OCI-LY3 (cell line): ENCODE results near the gene TSPAN31.

Source experiments
- H2AFZ ChIP-seq: fragments of 200-600, 300-600 bp; shearing (Covaris generic); 2 replicates; pipeline ENCODE4 v1.6.0; 2014; ENCODE audit warnings: antibody characterized with exemption, low read depth, low read length
- H3K27ac ChIP-seq: fragments of 200-600, 300-600 bp; sonication (generic); 2 replicates; pipeline ENCODE4 v1.5.1; 2014; ENCODE audit warnings: mild to moderate bottlenecking, low read length, moderate library complexity, mixed read lengths
- H3K27me3 ChIP-seq: fragments of 200-600, 300-600 bp; sonication (generic); 2 replicates; pipeline ENCODE4 v1.6.1; 2014; ENCODE audit warnings: low read depth, low read length, mixed read lengths
- H3K36me3 ChIP-seq: fragments of 200-600, 300-600 bp; sonication (generic); replicated peaks from 2 replicates; pipeline ENCODE3; 2014; ENCODE audit warnings: low read depth, low read length, mixed read lengths
- H3K4me1 ChIP-seq: fragments of 300-600, 200-600 bp; sonication (generic); 2 replicates; pipeline ENCODE4 v1.6.1; 2014; ENCODE audit warnings: low read length, mixed read lengths
- H3K4me2 ChIP-seq: fragments of 200-600, 300-600 bp; sonication (generic); 2 replicates; pipeline ENCODE4 v1.6.1; 2014; ENCODE audit warnings: low read length, mixed read lengths
- H3K4me3 ChIP-seq: fragments of 300-600, 200-600 bp; sonication (generic); 2 replicates; pipeline ENCODE4 v1.5.1; 2014; ENCODE audit warnings: antibody characterized with exemption, mild to moderate bottlenecking, low read length, moderate library complexity
- H3K79me2 ChIP-seq: fragments of 300-600, 200-600 bp; shearing (Covaris generic); 2 replicates; pipeline ENCODE4 v1.6.1; 2014; ENCODE audit warnings: mild to moderate bottlenecking, low read length, mixed read lengths
- H3K9ac ChIP-seq: fragments of 300-600, 200-600 bp; shearing (Covaris generic); 2 replicates; pipeline ENCODE4 v1.6.0; 2014; ENCODE audit warnings: mild to moderate bottlenecking, low read length, moderate library complexity
- H3K9me3 ChIP-seq: fragments of 200-600, 300-600 bp; shearing (Covaris generic); 2 replicates; pipeline ENCODE4 v1.6.1; 2014; ENCODE audit warnings: low read length, mixed read lengths; ENCODE audit not compliant: insufficient read depth
- H4K20me1 ChIP-seq: fragments of 200-600, 300-600 bp; sonication (generic); 2 replicates; pipeline ENCODE4 v1.6.1; 2016; ENCODE audit warnings: low read length, mixed read lengths; ENCODE audit not compliant: insufficient read depth
- CTCF ChIP-seq: fragments of 200-600, 300-600 bp; sonication (generic); IDR thresholded peaks from 2 replicates; pipeline ENCODE4 v1.5.1; 2014; ENCODE audit warnings: antibody characterized with exemption, low read length, low read depth
- EZH2phosphoT487 ChIP-seq: fragments of 200-600 bp; shearing (Covaris generic); IDR thresholded peaks from 2 replicates; pipeline ENCODE4 v1.6.1; 2018; ENCODE audit warnings: antibody characterized with exemption, mixed run types, low read depth

Gene TSPAN31

DNA sequence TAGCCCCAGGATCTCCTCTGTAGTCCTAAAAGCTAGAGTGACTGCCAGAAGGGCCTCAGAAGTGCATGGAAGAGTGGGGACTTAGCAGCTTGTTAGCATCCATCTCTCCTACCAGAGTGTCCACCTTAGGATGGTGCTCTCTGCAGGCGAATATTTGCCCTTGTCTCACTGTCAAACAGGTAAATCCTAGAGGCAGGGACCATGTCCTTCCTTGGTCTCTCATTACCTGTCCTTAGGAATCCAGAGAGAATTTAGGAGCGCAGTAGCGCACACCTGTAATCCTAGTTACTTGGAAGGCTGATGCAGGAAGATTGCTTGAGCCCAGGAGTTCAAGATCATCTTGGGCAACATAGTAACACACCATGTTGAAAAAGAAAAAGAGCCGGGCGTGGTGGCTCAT lies 27.7 kb upstream of the TSPAN31 start:
- Histone ChIP-seq H3K36me3 (peaks cover 17% of the 10 kb centered on the region), H3K27ac (no peak overlapping the region)

DNA sequence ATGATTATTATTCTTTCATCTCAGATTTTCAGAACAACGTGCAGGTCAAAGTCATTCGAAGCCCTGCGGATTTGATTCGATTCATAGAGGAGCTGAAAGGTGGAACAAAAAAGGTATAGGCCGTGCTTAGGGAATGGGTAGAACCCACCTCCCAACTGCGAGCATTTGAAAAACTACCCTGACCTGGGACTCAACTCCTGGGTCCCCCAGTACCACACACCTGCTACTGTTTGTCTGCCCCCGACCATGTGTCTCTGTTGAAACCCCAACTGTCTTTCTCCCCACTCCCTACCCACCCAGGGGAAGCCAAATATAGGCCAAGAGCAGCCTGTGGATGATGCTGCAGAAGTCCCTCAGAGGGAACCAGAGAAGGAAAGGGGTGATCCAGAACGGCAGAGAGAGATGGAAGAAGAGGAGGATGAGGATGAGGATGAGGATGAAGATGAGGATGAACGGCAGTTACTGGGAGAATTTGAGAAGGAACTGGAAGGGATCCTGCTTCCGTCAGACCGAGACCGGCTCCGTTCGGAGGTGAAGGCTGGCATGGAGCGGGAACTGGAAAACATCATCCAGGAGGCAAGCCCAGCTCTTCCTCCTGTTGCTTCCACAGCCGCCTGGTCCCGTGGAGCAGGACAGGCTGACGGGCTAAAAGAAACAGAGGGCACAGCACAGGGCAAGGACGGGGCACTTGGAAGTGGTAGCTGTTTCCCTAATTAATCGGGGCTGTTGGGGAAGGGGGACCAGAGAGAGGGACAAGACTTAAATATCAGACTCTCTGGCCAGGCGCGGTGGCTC lies 26.8 kb upstream of the TSPAN31 start:
- Histone ChIP-seq H3K27ac (no peak overlapping the region), H3K36me3 (peaks cover 17% of the 10 kb centered on the region), H3K79me2 (no peaks in the 10 kb centered on the region), H2AFZ (no peak overlapping the region), H3K4me2 (no peak overlapping the region), H3K9ac (no peak overlapping the region), H3K27me3 (no peaks in the 10 kb centered on the region), H3K9me3 (no peaks in the 10 kb centered on the region), H3K4me1 (no peaks in the 10 kb centered on the region), H3K4me3 (no peak overlapping the region), H4K20me1 (no peaks in the 10 kb centered on the region)
- TF ChIP-seq CTCF (no peak), EZH2phosphoT487 (no peak)

More for the DNA sequence above, 27.7 kb upstream of the TSPAN31 start:
- no peak for TF ChIP-seq EZH2phosphoT487
- no peak overlapping the region for H3K9ac ChIP-seq
- H3K9me3 ChIP-seq: no peaks in the 10 kb centered on the region
- no peak overlapping the region for H2AFZ ChIP-seq
- H3K79me2 ChIP-seq: no peaks in the 10 kb centered on the region
- H3K4me3 ChIP-seq: no peak overlapping the region
- H3K4me1 ChIP-seq: no peaks in the 10 kb centered on the region
- no peak overlapping the region for H3K4me2 ChIP-seq
- H3K27me3 ChIP-seq: no peaks in the 10 kb centered on the region
- no peaks in the 10 kb centered on the region for H4K20me1 ChIP-seq

DNA sequence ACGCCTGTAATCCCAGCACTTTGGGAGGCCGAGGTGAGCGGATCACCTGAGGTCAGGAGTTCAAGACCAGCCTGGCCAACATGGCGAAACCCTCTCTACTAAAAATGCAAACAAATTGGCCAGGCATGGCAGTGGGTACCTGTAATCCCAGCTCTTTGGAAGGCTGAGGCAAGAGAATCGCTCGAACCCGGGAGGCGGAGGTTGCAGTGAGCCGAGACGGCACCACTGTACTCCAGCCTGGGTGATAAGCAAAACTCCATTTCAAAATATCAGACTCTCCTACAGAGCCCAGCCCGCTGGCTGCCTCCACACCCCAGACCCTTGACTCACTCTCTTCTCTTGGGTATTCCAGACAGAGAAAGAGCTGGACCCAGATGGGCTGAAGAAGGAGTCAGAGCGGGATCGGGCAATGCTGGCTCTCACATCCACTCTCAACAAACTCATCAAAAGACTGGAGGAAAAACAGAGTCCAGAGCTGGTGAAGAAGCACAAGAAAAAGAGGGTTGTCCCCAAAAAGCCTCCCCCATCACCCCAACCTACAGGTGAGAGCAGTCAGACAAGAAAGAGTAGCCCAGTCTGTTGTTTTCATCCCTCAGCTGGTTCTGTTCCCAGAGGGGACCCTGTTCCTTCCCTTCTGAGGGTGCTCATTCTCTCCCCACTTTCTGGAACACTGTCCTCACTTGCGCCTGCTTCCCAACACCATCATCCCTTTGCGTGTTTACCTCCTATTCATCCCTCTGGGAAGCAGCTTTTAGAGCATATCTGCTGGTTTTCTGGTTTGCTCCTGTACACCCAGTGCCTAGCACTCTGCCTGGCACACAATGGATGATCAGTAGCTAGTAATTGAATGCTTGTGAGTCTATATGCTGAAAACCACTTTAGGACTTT lies 26.0 kb upstream of the TSPAN31 start:
- no peak overlapping the region for H3K4me3 ChIP-seq
- H3K4me2 ChIP-seq: no peak overlapping the region
- H3K9ac ChIP-seq: no peak overlapping the region
- peaks cover 17% of the 10 kb centered on the region for H3K36me3 ChIP-seq
- H3K9me3 ChIP-seq: no peaks in the 10 kb centered on the region
- TF ChIP-seq EZH2phosphoT487: no peak
- no peak for TF ChIP-seq CTCF
- no peaks in the 10 kb centered on the region for H4K20me1 ChIP-seq
- no peaks in the 10 kb centered on the region for H3K79me2 ChIP-seq
- no peak overlapping the region for H2AFZ ChIP-seq
- no peaks in the 10 kb centered on the region for H3K4me1 ChIP-seq
- H3K27ac ChIP-seq: no peak overlapping the region
- H3K27me3 ChIP-seq: no peaks in the 10 kb centered on the region

DNA sequence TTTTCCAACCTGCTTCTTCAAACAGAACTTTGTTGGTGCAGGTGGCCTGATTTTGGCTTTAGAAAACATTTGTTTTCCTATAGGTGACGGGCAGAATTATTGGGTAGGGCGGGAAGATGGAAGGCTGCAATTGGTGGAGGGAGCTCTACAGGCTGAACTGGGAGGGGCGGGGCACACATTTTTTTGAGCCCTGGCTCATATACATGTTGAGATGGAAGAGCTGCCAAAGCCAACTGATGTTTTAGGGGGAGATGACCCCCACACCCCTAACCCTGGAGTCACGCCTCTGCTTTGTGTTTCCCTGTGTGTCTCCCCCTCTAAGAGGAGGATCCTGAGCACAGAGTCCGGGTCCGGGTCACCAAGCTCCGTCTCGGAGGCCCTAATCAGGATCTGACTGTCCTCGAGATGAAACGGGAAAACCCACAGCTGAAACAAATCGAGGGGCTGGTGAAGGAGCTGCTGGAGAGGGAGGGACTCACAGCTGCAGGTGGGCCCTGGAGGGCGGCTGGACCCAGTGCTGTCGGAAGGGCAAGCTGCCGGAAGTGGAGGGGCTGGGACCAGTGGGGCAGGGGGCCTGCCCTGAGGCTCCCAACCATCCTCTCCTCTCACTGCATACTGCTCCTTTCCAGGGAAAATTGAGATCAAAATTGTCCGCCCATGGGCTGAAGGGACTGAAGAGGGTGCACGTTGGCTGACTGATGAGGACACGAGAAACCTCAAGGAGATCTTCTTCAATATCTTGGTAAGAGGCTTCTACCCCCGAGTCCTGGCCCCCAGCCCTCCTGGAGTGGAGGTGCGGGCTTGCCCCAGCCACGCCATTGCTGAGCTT lies 24.8 kb upstream of the TSPAN31 start:
- Histone ChIP-seq H4K20me1 (no peaks in the 10 kb centered on the region), H3K4me1 (no peaks in the 10 kb centered on the region), H3K27ac (no peak overlapping the region), H3K4me3 (no peak overlapping the region), H3K27me3 (no peaks in the 10 kb centered on the region), H2AFZ (no peak overlapping the region), H3K79me2 (no peaks in the 10 kb centered on the region), H3K9ac (no peak overlapping the region), H3K36me3 (peaks cover 17% of the 10 kb centered on the region), H3K4me2 (no peak overlapping the region), H3K9me3 (no peaks in the 10 kb centered on the region)
- TF ChIP-seq CTCF (no peak), EZH2phosphoT487 (no peak)
